Suprapubic skin (tissue), 4 donors: ENCODE measurements around the gene KLHL13.

Experiments used
- CTCF ChIP-seq, 2 donors: fragments of 200-600 bp in 1 of 2; fragments of 450-650 bp in 1 of 2; sonication (generic) in 1 of 2; IDR thresholded peaks; one replicate each; pipeline ENCODE4 v1.5.1; 2016 to 2019; ENCODE audit warnings: antibody characterized with exemption in 2 of 2, mild to moderate bottlenecking in 1 of 2, moderate library complexity in 1 of 2
- EP300 ChIP-seq: sonication (generic); formaldehyde crosslinking; IDR thresholded peaks from one replicate; pipeline ENCODE4 v1.6.1; 2017; ENCODE audit warnings: antibody characterized with exemption
- POLR2AphosphoS5 ChIP-seq, 3 donors: sonication (generic); formaldehyde crosslinking; IDR thresholded peaks; one replicate each; pipeline ENCODE4 v1.6.1; 2017; ENCODE audit warnings: antibody characterized with exemption in 3 of 3

DNA sequence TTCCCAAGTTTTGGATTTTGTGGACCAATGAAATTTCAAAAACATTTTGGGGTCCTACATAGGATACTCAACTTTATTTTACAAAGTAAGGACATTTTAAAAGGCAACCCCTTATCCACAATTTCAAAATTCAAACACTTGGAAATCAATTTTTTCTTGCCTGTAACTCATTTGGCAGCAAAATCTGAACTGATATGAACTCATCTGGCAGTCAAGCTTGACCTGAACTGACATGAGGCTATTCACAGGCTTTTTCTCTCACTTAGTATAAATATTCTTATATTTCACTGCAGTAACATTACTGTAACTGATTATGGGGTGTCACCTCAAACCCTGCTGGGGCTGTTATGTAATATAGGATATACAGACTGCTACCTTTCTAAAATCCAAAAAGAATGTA is 116.1 kb downstream of the KLHL13 start:
- TF ChIP-seq CTCF (IDR thresholded peaks at IDR 0.05), result no peak
- TF ChIP-seq EP300, result no peak
- TF ChIP-seq POLR2AphosphoS5 (IDR thresholded peaks at IDR 0.05), result no peak
